ENCODE results near the gene CYB5RL.

The CYB5RL gene

GRCh38 chr1:54165146-54165545, 34.7 kb downstream of the CYB5RL start:
- Histone ChIP-seq H3K27ac (ENCODE audit: low read length) (no peak overlapping the region), H3K4me2 (ENCODE audit: insufficient read depth, low read length) (no peak overlapping the region), H3K4me1 (ENCODE audit: insufficient read depth, low read length) (no peaks in the 10 kb centered on the region), H3K9ac (ENCODE audit: low read depth, low read length) (no peak overlapping the region), H3K27me3 (ENCODE audit: insufficient read depth, low read length, poor library complexity) (no peaks in the 10 kb centered on the region), H2AFZ (ENCODE audit: low read depth, low read length) (no peak overlapping the region), H3K79me2 (ENCODE audit: insufficient read depth, low read length) (no peaks in the 10 kb centered on the region), H3K9me3 (ENCODE audit: insufficient read depth, low read length, severe bottlenecking) (no peaks in the 10 kb centered on the region), H3K4me3 (ENCODE audit: low read depth in 1 of 2, low read length in 2 of 2) (no peak overlapping the region), H4K20me1 (ENCODE audit: insufficient read depth, low read length) (no peaks in the 10 kb centered on the region), H3K36me3 (ENCODE audit: insufficient read depth, low read length) (no peaks in the 10 kb centered on the region)
- DNase-seq (no peak), ATAC-seq (ENCODE audit: insufficient read depth, low read depth) (no peak)
- TF ChIP-seq EZH2 (IDR thresholded peaks at IDR 0.05; ENCODE audit: borderline replicate concordance, low read depth, low read length, severe bottlenecking), result no peak
- TF ChIP-seq, protein P1, sequence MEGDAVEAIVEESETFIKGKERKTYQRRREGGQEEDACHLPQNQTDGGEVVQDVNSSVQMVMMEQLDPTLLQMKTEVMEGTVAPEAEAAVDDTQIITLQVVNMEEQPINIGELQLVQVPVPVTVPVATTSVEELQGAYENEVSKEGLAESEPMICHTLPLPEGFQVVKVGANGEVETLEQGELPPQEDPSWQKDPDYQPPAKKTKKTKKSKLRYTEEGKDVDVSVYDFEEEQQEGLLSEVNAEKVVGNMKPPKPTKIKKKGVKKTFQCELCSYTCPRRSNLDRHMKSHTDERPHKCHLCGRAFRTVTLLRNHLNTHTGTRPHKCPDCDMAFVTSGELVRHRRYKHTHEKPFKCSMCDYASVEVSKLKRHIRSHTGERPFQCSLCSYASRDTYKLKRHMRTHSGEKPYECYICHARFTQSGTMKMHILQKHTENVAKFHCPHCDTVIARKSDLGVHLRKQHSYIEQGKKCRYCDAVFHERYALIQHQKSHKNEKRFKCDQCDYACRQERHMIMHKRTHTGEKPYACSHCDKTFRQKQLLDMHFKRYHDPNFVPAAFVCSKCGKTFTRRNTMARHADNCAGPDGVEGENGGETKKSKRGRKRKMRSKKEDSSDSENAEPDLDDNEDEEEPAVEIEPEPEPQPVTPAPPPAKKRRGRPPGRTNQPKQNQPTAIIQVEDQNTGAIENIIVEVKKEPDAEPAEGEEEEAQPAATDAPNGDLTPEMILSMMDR (IDR thresholded peaks at IDR 0.05; ENCODE audit: borderline replicate concordance, extremely low read depth, low read length, poor library complexity, severe bottlenecking), result no peak

DNA sequence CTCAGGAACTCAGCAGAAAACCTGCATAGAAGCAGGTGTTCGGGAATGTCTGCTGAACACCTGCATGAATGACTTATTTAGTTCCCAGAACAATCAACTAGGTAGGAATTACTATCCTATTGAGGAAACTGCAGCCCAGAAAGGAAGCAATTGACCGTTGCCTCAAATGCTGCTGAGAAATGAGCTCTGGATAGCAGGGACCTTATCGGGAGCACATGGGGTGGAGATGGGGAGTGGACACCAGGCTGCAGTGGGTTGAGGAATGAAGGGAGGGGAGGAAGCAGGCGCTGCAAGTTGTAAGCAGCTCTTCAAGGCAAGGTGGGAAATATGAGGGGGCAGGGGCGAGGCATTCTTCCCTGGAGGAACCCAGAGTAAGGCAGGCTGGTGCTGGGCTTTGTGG, 36.3 kb downstream of the CYB5RL start:
- TF ChIP-seq, protein P1 (IDR thresholded peaks at IDR 0.05; ENCODE audit: borderline replicate concordance, extremely low read depth, low read length, poor library complexity, severe bottlenecking), result no peak
- no peak for TF ChIP-seq EZH2 (IDR thresholded peaks at IDR 0.05; ENCODE audit: borderline replicate concordance, low read depth, low read length, severe bottlenecking)
- no peaks in the 10 kb centered on the region for H3K9me3 ChIP-seq (ENCODE audit: insufficient read depth, low read length, severe bottlenecking)
- no peak overlapping the region for H3K4me3 ChIP-seq (ENCODE audit: low read depth in 1 of 2, low read length in 2 of 2)
- no peak overlapping the region for H2AFZ ChIP-seq (ENCODE audit: low read depth, low read length)
- no peaks in the 10 kb centered on the region for H3K36me3 ChIP-seq (ENCODE audit: insufficient read depth, low read length)
- H3K79me2 ChIP-seq (ENCODE audit: insufficient read depth, low read length), result no peaks in the 10 kb centered on the region
- H3K27me3 ChIP-seq (ENCODE audit: insufficient read depth, low read length, poor library complexity), result no peaks in the 10 kb centered on the region
- H3K9ac ChIP-seq (ENCODE audit: low read depth, low read length), result no peak overlapping the region
- no peak overlapping the region for H3K4me2 ChIP-seq (ENCODE audit: insufficient read depth, low read length)
- DNase-seq, result no peak
- ATAC-seq (ENCODE audit: insufficient read depth, low read depth), result no peak
- H4K20me1 ChIP-seq (ENCODE audit: insufficient read depth, low read length), result no peaks in the 10 kb centered on the region
- no peaks in the 10 kb centered on the region for H3K4me1 ChIP-seq (ENCODE audit: insufficient read depth, low read length)
- H3K27ac ChIP-seq (ENCODE audit: low read length), result no peak overlapping the region

- Histone ChIP-seq H3K4me1 (ENCODE audit: insufficient read depth, low read length) (no peaks in the 10 kb centered on the region), H3K4me3 (ENCODE audit: low read depth in 1 of 2, low read length in 2 of 2) (no peak overlapping the region), H2AFZ (ENCODE audit: low read depth, low read length) (no peak overlapping the region), H3K27me3 (ENCODE audit: insufficient read depth, low read length, poor library complexity) (no peaks in the 10 kb centered on the region), H3K9me3 (ENCODE audit: insufficient read depth, low read length, severe bottlenecking) (no peaks in the 10 kb centered on the region), H3K27ac (ENCODE audit: low read length) (no peak overlapping the region), H4K20me1 (ENCODE audit: insufficient read depth, low read length) (no peaks in the 10 kb centered on the region), H3K79me2 (ENCODE audit: insufficient read depth, low read length) (no peaks in the 10 kb centered on the region), H3K9ac (ENCODE audit: low read depth, low read length) (no peak overlapping the region), H3K36me3 (ENCODE audit: insufficient read depth, low read length) (no peaks in the 10 kb centered on the region), H3K4me2 (ENCODE audit: insufficient read depth, low read length) (no peak overlapping the region)
- no peak for TF ChIP-seq EZH2 (IDR thresholded peaks at IDR 0.05; ENCODE audit: borderline replicate concordance, low read depth, low read length, severe bottlenecking)
- ATAC-seq (ENCODE audit: insufficient read depth, low read depth), result no peak
- DNase-seq, result no peak
Measured at GRCh38 chr1:54163051-54163450, 36.8 kb downstream of the CYB5RL start.

GRCh38 chr1:54161495-54162168, 38.2 kb downstream of the CYB5RL start:
- H3K4me1 ChIP-seq (ENCODE audit: insufficient read depth, low read length), result no peaks in the 10 kb centered on the region
- TF ChIP-seq, protein P1 (IDR thresholded peaks at IDR 0.05; ENCODE audit: borderline replicate concordance, extremely low read depth, low read length, poor library complexity, severe bottlenecking), result no peak
- TF ChIP-seq EZH2 (IDR thresholded peaks at IDR 0.05; ENCODE audit: borderline replicate concordance, low read depth, low read length, severe bottlenecking), result no peak
- no peaks in the 10 kb centered on the region for H3K79me2 ChIP-seq (ENCODE audit: insufficient read depth, low read length)
- H3K4me2 ChIP-seq (ENCODE audit: insufficient read depth, low read length), result no peak overlapping the region
- H3K9me3 ChIP-seq (ENCODE audit: insufficient read depth, low read length, severe bottlenecking), result no peaks in the 10 kb centered on the region
- no peaks in the 10 kb centered on the region for H3K36me3 ChIP-seq (ENCODE audit: insufficient read depth, low read length)
- no peaks in the 10 kb centered on the region for H4K20me1 ChIP-seq (ENCODE audit: insufficient read depth, low read length)
- DNase-seq, result no peak
- H2AFZ ChIP-seq (ENCODE audit: low read depth, low read length), result no peak overlapping the region
- no peak overlapping the region for H3K9ac ChIP-seq (ENCODE audit: low read depth, low read length)
- no peaks in the 10 kb centered on the region for H3K27me3 ChIP-seq (ENCODE audit: insufficient read depth, low read length, poor library complexity)
- no peak for ATAC-seq (ENCODE audit: insufficient read depth, low read depth)
- no peak overlapping the region for H3K27ac ChIP-seq (ENCODE audit: low read length)
- H3K4me3 ChIP-seq (ENCODE audit: low read depth in 1 of 2, low read length in 2 of 2), result no peak overlapping the region
